HFFc6 (cell line): ENCODE measurements around the gene ACSF2. TPM values are rescaled to one million over a fixed set of nuclear protein-coding genes. Genes with fewer than 3 reads are reported as not detected.

Experiments used
- DNase-seq: peaks from one replicate; pipeline ENCODE4 v3.0.0-alpha.2; 2018
- H3K27ac Mint-ChIP-seq: 2 replicates; pipeline ENCODE4 v1.8.0; 2020; ENCODE audit warnings: mild to moderate bottlenecking, mixed read lengths
- H3K27me3 Mint-ChIP-seq: 2 replicates; pipeline ENCODE4 v1.8.0; 2021; ENCODE audit warnings: mild to moderate bottlenecking, moderate library complexity, mixed read lengths; ENCODE audit not compliant: insufficient read depth
- H3K36me3 Mint-ChIP-seq: 2 replicates; pipeline ENCODE4 v1.8.0; 2021; ENCODE audit warnings: low read depth, mixed read lengths
- H3K4me1 Mint-ChIP-seq: 2 replicates; pipeline ENCODE4 v1.8.0; 2020; ENCODE audit warnings: low read depth, mixed read lengths
- H3K4me3 Mint-ChIP-seq: 2 replicates; pipeline ENCODE4 v1.8.0; 2020; ENCODE audit warnings: mild to moderate bottlenecking, moderate library complexity, mixed read lengths
- H3K9me3 Mint-ChIP-seq: 2 replicates; pipeline ENCODE4 v1.8.0; 2020; ENCODE audit warnings: mild to moderate bottlenecking, mixed read lengths
- total RNA-seq, 6 experiments: library from RNA; stranded (reverse); fragmentation: NEBNext Ultra II Directional; extraction: Animal tissue kit (Norgen Biotek cat#: 25700); gene quantifications; 2 replicates in 1 of 6; 3 replicates in 5 of 6; pipeline ENCODE4 v1.2.3, GENCODE V29; 2021
- TF ChIP-seq, protein P1 (sequence below): fragments of 200-600 bp; sonication (generic); IDR thresholded peaks from 2 replicates; pipeline ENCODE4 v1.5.0; 2021; ENCODE audit warnings: antibody characterized with exemption, mild to moderate bottlenecking

The ACSF2 gene
- total RNA-seq, 6 experiments from 2014 or later = 15.3 to 23.3 (median 17.5) TPM

DNA sequence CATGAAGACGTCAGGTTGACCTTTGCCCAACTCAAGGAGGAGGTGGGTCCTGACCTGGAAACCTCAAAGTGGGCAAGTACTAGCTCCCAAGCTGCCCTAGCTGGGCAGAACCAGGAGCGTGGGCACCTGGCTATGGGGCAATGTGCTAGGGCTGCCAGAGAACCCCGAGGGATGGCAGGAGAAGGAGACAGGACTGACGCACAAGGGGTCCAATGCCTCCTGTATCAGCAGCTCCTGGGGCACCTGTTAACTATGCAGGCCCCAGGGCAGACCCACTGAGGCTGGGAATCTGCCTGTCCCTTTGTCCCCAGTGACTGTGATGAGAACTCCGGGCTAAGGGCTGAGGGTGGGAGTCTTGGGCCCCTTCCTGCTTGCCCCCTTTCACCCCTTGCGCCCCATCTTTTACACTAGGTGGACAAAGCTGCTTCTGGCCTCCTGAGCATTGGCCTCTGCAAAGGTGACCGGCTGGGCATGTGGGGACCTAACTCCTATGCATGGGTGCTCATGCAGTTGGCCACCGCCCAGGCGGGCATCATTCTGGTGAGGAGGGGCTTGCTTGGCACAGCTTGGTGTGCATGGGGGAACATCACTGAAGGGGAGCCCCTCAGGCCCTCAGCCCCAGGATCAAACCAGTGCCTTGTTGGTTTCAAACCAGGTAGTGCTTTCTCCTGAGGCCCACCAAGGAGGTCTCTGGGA, 35.0 kb downstream of the ACSF2 start:
- peaks cover 15% of the 10 kb centered on the region for H3K4me1 Mint-ChIP-seq

DNA sequence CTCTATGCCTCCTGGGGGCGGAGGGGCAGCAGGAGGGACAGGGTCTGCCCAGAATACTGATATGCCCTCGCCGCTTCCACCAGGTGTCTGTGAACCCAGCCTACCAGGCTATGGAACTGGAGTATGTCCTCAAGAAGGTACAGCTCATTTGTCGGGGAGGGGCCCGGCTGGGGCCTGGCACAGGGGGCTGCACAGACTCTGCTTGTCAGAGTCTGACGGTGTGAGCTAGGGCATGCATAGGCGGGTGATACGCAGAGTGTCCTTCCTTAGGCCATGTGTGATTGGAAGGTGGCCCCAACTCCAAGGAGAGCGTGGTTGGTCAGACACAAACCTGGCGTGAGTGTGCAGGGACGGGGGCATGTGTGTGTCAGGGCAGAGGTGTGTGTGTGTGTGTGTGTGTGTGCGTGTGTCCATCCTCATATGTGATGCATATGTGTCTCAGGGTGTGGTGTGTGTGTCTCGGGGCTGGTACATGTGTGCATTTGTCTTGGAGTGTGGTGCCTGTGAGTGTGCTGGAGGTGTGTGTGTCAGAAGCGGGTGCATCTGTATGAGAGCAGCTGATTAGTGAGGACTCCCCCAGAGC, 35.6 kb downstream of the ACSF2 start:
- H3K4me3 Mint-ChIP-seq = no peak overlapping the region

More for the DNA sequence above, 35.0 kb downstream of the ACSF2 start:
- H3K9me3 Mint-ChIP-seq = no peaks in the 10 kb centered on the region
- no peaks in the 10 kb centered on the region for H3K36me3 Mint-ChIP-seq
- no peak overlapping the region for H3K27ac Mint-ChIP-seq
- H3K27me3 Mint-ChIP-seq = peaks cover 10% of the 10 kb centered on the region
- no peak for DNase-seq
- H3K4me3 Mint-ChIP-seq = no peak overlapping the region
- TF ChIP-seq, protein P1, sequence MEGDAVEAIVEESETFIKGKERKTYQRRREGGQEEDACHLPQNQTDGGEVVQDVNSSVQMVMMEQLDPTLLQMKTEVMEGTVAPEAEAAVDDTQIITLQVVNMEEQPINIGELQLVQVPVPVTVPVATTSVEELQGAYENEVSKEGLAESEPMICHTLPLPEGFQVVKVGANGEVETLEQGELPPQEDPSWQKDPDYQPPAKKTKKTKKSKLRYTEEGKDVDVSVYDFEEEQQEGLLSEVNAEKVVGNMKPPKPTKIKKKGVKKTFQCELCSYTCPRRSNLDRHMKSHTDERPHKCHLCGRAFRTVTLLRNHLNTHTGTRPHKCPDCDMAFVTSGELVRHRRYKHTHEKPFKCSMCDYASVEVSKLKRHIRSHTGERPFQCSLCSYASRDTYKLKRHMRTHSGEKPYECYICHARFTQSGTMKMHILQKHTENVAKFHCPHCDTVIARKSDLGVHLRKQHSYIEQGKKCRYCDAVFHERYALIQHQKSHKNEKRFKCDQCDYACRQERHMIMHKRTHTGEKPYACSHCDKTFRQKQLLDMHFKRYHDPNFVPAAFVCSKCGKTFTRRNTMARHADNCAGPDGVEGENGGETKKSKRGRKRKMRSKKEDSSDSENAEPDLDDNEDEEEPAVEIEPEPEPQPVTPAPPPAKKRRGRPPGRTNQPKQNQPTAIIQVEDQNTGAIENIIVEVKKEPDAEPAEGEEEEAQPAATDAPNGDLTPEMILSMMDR = no peak

DNA sequence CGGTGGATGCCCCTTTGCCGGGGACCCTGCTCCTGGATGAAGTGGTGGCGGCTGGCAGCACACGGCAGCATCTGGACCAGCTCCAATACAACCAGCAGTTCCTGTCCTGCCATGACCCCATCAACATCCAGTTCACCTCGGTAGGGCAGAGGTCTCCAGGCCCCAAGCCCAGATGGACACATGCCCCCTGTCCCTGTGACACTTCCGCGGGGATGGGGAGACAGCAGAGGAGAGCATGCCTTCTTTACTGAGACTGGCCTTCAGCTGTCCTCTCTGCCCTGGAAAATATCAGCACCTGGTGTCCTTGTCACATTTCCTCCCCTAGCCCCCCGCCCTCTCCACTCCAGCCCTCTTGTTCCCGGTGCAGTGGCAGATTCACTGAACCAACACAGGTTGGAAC, 36.4 kb downstream of the ACSF2 start:
- Mint-ChIP-seq H3K4me3 (no peak overlapping the region), H3K4me1 (peaks cover 15% of the 10 kb centered on the region), H3K27ac (no peak overlapping the region), H3K9me3 (no peaks in the 10 kb centered on the region), H3K27me3 (peaks cover 10% of the 10 kb centered on the region), H3K36me3 (no peaks in the 10 kb centered on the region)
- DNase-seq = no peak
- TF ChIP-seq, protein P1 = no peak

More for the DNA sequence above, 35.6 kb downstream of the ACSF2 start:
- Mint-ChIP-seq H3K36me3 (no peaks in the 10 kb centered on the region), H3K9me3 (no peaks in the 10 kb centered on the region), H3K27ac (no peak overlapping the region), H3K4me1 (peaks cover 15% of the 10 kb centered on the region), H3K27me3 (peaks cover 10% of the 10 kb centered on the region)
- TF ChIP-seq, protein P1 = no peak
- no peak for DNase-seq

DNA sequence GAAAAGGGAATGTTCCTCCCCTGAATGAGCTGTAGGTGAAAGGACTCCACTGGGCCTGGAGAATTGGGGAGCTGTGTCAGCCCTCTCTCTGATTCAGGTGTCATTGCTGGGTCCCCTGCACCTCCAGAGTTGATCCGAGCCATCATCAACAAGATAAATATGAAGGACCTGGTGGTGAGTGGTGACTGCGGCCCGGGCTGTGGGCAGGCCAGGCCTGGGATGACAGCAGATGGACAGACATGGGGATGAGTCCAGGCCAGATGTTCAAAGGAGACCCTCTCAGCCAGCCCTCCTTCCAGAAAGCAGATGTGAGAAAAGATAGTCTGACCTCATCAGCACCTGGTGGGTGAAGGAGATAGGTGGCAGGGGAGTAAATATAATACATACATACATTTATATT, 38.1 kb downstream of the ACSF2 start:
- H3K4me3 Mint-ChIP-seq = no peak overlapping the region
- H3K9me3 Mint-ChIP-seq = no peaks in the 10 kb centered on the region
- peaks cover 18% of the 10 kb centered on the region for H3K27me3 Mint-ChIP-seq
- no peak for DNase-seq
- H3K4me1 Mint-ChIP-seq = peaks cover 4% of the 10 kb centered on the region
- no peaks in the 10 kb centered on the region; the same call in 1 of the 2 replicates for H3K36me3 Mint-ChIP-seq
- H3K27ac Mint-ChIP-seq = no peak overlapping the region
- TF ChIP-seq, protein P1 = no peak

DNA sequence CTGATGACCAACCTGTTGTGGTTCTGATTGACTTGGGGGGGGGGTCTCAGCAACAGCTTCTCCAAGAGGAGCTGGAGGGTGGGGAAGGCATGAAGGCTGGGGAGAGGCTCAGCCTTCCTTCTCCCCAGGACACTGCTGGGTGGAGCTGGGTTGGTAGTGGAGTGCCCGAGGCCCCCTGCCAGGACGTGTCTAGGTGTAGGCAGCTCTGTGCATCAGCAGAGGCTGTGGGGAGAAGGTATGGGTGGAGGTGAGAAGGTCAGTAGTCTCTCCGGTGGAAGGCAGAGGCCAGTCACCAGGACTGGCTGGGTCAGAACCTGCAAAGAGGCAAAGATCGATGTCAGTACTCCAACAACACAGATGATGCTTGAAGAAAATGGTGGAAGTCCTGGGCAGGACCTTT, 38.7 kb downstream of the ACSF2 start:
- H3K36me3 Mint-ChIP-seq = no peaks in the 10 kb centered on the region; the same call in 1 of the 2 replicates
- H3K27ac Mint-ChIP-seq = no peak overlapping the region
- no peaks in the 10 kb centered on the region for H3K9me3 Mint-ChIP-seq
- H3K27me3 Mint-ChIP-seq = peaks cover 18% of the 10 kb centered on the region
- TF ChIP-seq, protein P1 = no peak
- no peak for DNase-seq
- no peak overlapping the region for H3K4me3 Mint-ChIP-seq
- no peaks in the 10 kb centered on the region for H3K4me1 Mint-ChIP-seq
